ENCODE measurements around the gene ZNF391. TPM values are rescaled to one million over a fixed set of nuclear protein-coding genes. Genes with fewer than 3 reads are reported as not detected.

ZNF391 gene
- total and polyA plus RNA-seq, 2 donors (not counting 3 experiments of a cell fraction or from before 2014, with no cell fraction given) = 0.17 to 0.42 TPM

GRCh38 chr6:27368202-27368601 is 20.4 kb upstream of the ZNF391 start:
- no peak overlapping the region for H3K9ac ChIP-seq (replicated peaks; ENCODE audit: extremely low read depth, insufficient read depth, low read length)
- dilution Hi-C loops (cut with MboI; ENCODE audit: extremely low pct_ligation_motif_present, low sequenced_read_pairs) = no loop called here

More at GRCh38 chr6:27368202-27368601, 20.4 kb upstream of the ZNF391 start:
- ChIA-PET POLR2A (no interaction called here), CTCF (no interaction called here)
- Histone ChIP-seq H3K4me2 (ENCODE audit: insufficient read depth, low read length) (no peak overlapping the region), H3K9me1 (replicated peaks; ENCODE audit: control insufficient read depth, extremely low read depth, insufficient read depth, low read length) (no peaks in the 10 kb centered on the region), H2AFZ (ENCODE audit: low read depth, low read length) (no peak overlapping the region), H3K4me3 (replicated peaks in 1 of 3; ENCODE audit: insufficient read depth in 1 of 3, low read depth in 1 of 3, low read length in 3 of 3) (no peak overlapping the region), H3K27ac (ENCODE audit: insufficient read depth, low read depth, low read length) (no peak overlapping the region), H3K79me2 (ENCODE audit: control insufficient read depth, insufficient read depth, low read length) (no peaks in the 10 kb centered on the region), H3K9me3 (replicated peaks; ENCODE audit: control insufficient read depth, insufficient read depth, low read length) (no peaks in the 10 kb centered on the region), H4K20me1 (replicated peaks; ENCODE audit: control insufficient read depth, extremely low read depth, insufficient read depth, low read length) (no peaks in the 10 kb centered on the region), H3K27me3 (ENCODE audit: control insufficient read depth in 2 of 2, insufficient read depth in 2 of 2, low read length in 2 of 2) (no peaks in the 10 kb centered on the region), H3K36me3 (ENCODE audit: control insufficient read depth in 2 of 2, extremely low read depth in 1 of 2, insufficient read depth in 2 of 2, low read length in 2 of 2) (no peaks in the 10 kb centered on the region), H3K4me1 (ENCODE audit: control insufficient read depth, extremely low read depth, insufficient read depth, low read length) (no peaks in the 10 kb centered on the region)
- TF ChIP-seq JUN (IDR thresholded peaks at IDR 0.05; ENCODE audit: borderline replicate concordance, insufficient read depth, insufficient read length, low read depth) = no peak
- TF ChIP-seq POLR2AphosphoS5 (IDR thresholded peaks at IDR 0.05; ENCODE audit: insufficient read depth, low read depth, low read length) = no peak
- TF ChIP-seq FOS (IDR thresholded peaks at IDR 0.05; ENCODE audit: borderline replicate concordance, insufficient read depth, low read length) = no peak
- no peak for TF ChIP-seq CTCF (IDR thresholded peaks at IDR 0.05; ENCODE audit: extremely low read depth in 1 of 2, insufficient read depth in 1 of 2, low read depth in 1 of 2, low read length in 2 of 2)
- no peak for TF ChIP-seq MYC (IDR thresholded peaks at IDR 0.05; ENCODE audit: low read depth, low read length)
- no peak for TF ChIP-seq POLR2A (IDR thresholded peaks at IDR 0.05; ENCODE audit: low read depth, low read length)
- no peak for TF ChIP-seq GATA2 (IDR thresholded peaks at IDR 0.05; ENCODE audit: insufficient read depth, insufficient read length, low read depth, low read length)
- no peak for TF ChIP-seq MAX (IDR thresholded peaks at IDR 0.05; ENCODE audit: insufficient read depth, insufficient read length)
- no peak for TF ChIP-seq EZH2 (IDR thresholded peaks at IDR 0.05; ENCODE audit: borderline replicate concordance, low read depth, low read length, severe bottlenecking)
- intact Hi-C loops (cut with micrococcal nuclease) = no loop called here
- DNase-seq (ENCODE audit: low read depth, low spot score) (no peak), FAIRE-seq (no peak)
- no TSS peak for BruUV-seq (replicated peaks)
